ENCODE results near the gene WNT11.

Gene WNT11

DNA sequence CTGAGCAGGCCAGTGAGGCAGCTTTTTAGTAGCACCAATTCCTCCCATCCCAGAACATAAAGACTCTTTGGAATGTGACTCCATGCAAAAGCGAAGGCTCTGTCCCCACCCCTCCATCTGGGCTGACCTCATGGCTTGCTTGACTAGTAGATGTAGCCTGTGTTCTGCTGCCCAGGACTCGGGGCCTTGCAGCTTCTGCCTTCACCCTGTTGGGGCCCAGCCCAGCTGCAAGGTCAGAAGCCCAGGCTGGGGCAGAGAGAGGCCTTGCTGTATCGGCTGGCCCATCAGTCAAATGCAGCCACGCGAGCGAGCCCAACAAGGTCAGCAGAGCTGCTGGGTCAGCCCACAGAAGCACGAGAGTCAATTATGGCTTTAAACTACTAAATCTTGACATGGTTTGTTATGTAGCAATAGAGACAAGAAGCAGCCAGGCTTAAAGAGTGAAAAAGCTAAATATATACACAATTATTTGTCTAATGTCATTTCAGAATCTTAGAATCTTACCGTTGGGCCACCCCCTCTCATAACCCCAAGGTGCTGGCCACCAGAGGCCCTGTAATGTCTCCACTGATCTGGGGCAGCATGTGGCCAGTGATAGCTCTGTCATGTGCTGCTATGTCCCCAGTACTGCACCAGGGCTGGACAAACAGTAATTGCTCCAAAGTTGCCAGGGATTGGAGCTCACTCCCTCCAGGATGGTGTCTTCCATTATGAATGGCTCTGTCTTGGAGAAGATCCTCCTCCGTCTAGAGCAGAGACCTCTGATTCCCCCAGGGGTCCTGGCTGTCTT, 10.4 kb upstream of the WNT11 start:
- Mint-ChIP-seq H3K27me3 (ENCODE audit: low read depth) (peaks cover 66% of the 10 kb centered on the region), H3K4me3 (no peak overlapping the region), H3K9me3 (no peaks in the 10 kb centered on the region), H3K4me1 (peaks cover 12% of the 10 kb centered on the region), H3K27ac (no peak overlapping the region), H3K36me3 (ENCODE audit: low read depth) (no peaks in the 10 kb centered on the region)
- TF ChIP-seq, protein P1, sequence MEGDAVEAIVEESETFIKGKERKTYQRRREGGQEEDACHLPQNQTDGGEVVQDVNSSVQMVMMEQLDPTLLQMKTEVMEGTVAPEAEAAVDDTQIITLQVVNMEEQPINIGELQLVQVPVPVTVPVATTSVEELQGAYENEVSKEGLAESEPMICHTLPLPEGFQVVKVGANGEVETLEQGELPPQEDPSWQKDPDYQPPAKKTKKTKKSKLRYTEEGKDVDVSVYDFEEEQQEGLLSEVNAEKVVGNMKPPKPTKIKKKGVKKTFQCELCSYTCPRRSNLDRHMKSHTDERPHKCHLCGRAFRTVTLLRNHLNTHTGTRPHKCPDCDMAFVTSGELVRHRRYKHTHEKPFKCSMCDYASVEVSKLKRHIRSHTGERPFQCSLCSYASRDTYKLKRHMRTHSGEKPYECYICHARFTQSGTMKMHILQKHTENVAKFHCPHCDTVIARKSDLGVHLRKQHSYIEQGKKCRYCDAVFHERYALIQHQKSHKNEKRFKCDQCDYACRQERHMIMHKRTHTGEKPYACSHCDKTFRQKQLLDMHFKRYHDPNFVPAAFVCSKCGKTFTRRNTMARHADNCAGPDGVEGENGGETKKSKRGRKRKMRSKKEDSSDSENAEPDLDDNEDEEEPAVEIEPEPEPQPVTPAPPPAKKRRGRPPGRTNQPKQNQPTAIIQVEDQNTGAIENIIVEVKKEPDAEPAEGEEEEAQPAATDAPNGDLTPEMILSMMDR (IDR thresholded peaks at IDR 0.05; ENCODE audit: unreplicated experiment in 3 of 3), result no peak

DNA sequence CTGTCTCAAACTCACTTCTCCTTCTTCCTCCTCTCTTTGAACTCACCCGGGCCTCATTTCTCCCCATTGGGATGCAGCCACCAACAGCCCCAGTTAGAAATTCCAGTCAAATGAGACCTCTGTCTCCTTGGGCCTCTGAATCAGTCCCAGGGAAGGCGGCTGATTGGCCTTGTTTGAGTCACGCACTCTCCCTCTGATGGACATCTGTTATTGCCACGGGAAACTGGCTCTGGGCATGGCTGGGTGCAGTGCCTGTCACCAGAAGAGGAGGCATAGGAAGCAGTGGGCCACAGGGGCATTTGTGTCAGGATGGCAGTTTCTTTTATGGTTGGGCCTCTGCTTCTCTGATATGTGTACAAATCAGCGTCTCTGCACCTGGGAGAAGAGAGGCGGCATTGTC, 9.6 kb upstream of the WNT11 start:
- TF ChIP-seq, protein P1 (IDR thresholded peaks at IDR 0.05; ENCODE audit: unreplicated experiment in 3 of 3), result no peak
- H3K4me1 Mint-ChIP-seq, result peaks cover 14% of the 10 kb centered on the region
- no peaks in the 10 kb centered on the region for H3K9me3 Mint-ChIP-seq
- H3K27ac Mint-ChIP-seq, result no peak overlapping the region
- H3K36me3 Mint-ChIP-seq (ENCODE audit: low read depth), result no peaks in the 10 kb centered on the region
- no peak overlapping the region for H3K4me3 Mint-ChIP-seq
- H3K27me3 Mint-ChIP-seq (ENCODE audit: low read depth), result peaks cover 74% of the 10 kb centered on the region

DNA sequence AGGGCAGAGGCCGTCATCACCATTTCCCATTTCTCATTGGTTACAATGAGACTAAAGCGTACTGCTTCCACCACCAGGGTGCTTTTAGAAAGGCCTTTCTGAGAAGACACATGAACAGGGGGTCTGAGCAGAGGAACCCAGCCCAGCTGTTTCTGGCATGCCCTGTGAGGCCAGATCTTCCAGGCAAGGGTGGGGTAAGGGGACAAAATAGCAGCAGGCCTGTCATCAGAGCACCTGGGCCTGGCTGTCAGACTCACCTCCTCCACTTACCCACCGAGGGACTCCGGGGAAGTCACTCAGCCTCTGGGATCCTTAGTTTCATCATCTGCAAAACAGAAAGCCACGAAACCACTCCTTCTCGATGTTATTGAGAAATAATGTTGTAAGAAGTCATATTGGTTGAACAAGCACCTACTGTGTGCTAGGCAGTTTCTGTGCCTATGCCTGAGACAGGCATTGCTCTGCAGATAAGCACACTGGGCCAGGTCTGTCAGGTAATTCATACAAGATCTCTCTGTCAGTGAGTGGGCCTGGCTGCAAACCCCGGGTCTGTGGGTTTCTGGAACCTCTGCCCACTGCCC, 8.8 kb upstream of the WNT11 start:
- Mint-ChIP-seq H3K27me3 (ENCODE audit: low read depth) (peaks cover 77% of the 10 kb centered on the region), H3K4me1 (peaks cover 16% of the 10 kb centered on the region), H3K9me3 (no peaks in the 10 kb centered on the region), H3K27ac (no peak overlapping the region), H3K4me3 (no peak overlapping the region), H3K36me3 (ENCODE audit: low read depth) (no peaks in the 10 kb centered on the region)
- TF ChIP-seq, protein P1 (IDR thresholded peaks at IDR 0.05; ENCODE audit: unreplicated experiment in 3 of 3), result no peak

DNA sequence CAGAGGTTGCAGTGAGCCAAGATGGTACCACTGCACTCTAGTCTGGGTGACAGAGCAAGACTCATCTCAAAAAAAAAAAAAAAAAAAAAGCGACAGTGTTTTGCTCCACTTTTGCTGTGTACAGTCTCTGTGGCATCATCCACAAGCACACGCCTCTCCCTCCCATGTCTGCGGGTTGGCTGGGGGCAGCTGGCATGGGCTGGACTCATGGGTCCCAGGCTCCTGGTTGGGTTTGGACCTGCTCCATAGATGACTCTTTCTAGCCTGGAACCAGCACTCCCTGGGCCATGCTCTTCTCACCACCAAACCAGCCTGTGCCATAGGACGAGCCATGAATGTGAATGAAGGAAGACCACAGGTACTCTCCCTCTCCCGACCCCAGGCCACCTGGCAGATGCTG, 7.9 kb upstream of the WNT11 start:
- Mint-ChIP-seq H3K36me3 (ENCODE audit: low read depth) (no peaks in the 10 kb centered on the region), H3K27me3 (ENCODE audit: low read depth) (peaks cover 72% of the 10 kb centered on the region)
- TF ChIP-seq, protein P1 (IDR thresholded peaks at IDR 0.05; ENCODE audit: unreplicated experiment in 3 of 3), result no peak

DNA sequence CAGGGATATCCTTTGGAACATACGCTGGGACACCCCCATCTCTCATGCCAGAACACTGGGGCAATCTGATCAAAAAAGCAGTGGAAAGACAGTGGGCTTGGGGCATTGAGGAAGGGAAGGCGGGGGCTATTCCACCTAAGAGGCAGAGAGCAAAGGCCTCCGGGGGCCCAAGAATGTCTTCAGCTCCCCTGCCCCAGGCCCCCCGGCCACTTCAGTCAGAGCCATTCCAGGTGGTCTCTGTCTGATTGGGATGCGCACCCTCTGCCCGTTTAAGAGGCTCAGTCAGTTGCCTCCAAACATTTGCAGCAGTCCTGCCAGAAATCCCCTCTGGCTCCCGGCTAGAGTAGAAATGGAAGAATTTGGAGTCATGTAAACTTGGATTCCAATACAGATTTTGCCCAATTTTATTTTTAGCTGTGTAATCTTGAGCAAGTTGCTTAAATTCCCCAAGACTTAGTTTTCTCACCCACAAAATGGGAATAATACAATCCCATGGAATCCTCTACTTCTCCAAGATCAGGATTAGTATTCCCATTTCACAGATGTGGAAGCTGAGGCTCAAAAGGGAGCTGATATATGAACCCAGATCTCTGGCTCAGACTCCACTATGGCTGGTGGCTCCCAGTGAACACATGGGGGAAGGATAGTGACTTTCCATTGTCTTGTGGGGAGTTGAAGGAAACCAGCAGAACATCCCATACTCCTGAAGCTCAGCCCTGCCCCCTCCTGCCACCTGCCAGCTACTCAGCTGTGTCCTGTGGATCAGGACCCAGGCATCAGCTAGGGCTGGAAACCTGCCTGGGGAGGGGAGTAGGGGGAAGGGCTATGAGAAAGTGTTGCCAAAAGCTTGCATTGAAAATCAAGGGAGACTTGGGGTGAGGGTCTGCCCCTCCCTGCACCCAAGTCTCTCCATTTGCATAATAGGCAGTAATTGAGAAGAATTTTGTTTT, 6.1 kb upstream of the WNT11 start:
- no peaks in the 10 kb centered on the region for H3K36me3 Mint-ChIP-seq (ENCODE audit: low read depth)
- peaks cover 80% of the 10 kb centered on the region for H3K27me3 Mint-ChIP-seq (ENCODE audit: low read depth)
- no peaks in the 10 kb centered on the region for H3K9me3 Mint-ChIP-seq
- TF ChIP-seq, protein P1 (IDR thresholded peaks at IDR 0.05; ENCODE audit: unreplicated experiment in 3 of 3), result no peak
- peak overlapping the region; percentile 19 to 81 (median 22) for H3K4me3 Mint-ChIP-seq
- peaks cover 16% of the 10 kb centered on the region for H3K4me1 Mint-ChIP-seq
- no peak overlapping the region for H3K27ac Mint-ChIP-seq

More for the DNA sequence above, 7.9 kb upstream of the WNT11 start:
- Mint-ChIP-seq H3K9me3 (no peaks in the 10 kb centered on the region), H3K27ac (no peak overlapping the region), H3K4me1 (peaks cover 16% of the 10 kb centered on the region), H3K4me3 (no peak overlapping the region)

All from nephron (organoid).